LNCAP (cell line): ENCODE measurements around the gene AHCYL2.

Source experiments
- TF ChIP-seq, protein P1 (sequence below): fragments of 450-650 bp; IDR thresholded peaks from 2 replicates; pipeline ENCODE4 v1.5.1; 2017; ENCODE audit warnings: mild to moderate bottlenecking

The AHCYL2 gene

DNA sequence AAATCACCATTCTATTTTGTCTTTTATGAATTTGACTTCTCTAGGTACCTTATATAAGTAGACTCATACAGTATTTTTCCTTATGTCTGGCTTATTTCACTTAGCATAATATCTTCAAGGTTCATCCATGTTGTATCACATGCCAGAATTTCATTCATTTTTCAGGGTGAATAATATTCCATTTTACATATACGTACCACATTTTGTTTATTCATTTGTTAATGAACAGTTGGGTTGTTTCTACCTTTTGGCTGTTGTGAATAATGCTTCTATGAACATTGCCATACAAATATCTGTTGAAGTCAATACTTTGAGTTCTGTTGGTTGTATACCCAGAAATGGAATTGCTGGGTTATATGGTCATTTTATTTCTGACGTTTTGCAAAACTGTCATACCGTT lies 20.7 kb downstream of the AHCYL2 start:
- TF ChIP-seq, protein P1, sequence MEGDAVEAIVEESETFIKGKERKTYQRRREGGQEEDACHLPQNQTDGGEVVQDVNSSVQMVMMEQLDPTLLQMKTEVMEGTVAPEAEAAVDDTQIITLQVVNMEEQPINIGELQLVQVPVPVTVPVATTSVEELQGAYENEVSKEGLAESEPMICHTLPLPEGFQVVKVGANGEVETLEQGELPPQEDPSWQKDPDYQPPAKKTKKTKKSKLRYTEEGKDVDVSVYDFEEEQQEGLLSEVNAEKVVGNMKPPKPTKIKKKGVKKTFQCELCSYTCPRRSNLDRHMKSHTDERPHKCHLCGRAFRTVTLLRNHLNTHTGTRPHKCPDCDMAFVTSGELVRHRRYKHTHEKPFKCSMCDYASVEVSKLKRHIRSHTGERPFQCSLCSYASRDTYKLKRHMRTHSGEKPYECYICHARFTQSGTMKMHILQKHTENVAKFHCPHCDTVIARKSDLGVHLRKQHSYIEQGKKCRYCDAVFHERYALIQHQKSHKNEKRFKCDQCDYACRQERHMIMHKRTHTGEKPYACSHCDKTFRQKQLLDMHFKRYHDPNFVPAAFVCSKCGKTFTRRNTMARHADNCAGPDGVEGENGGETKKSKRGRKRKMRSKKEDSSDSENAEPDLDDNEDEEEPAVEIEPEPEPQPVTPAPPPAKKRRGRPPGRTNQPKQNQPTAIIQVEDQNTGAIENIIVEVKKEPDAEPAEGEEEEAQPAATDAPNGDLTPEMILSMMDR: no peak

DNA sequence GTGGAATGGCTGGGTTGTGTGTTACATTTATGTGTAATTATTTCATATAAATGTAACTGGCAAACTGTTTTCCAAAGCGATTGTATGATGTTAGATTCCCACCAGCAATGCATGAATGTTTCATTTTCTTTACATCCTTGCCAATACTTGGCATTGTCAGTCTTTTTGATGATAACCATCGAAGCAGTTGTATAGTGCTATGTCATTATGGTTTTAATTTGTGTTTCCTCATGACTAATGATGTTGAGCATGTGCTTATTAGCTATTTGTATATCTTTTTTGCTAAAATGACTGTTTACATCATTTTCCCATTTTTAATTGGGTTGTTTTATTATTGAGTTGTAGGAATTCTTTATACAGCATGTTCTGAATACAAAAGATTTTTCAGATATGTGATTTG lies 22.3 kb downstream of the AHCYL2 start:
- TF ChIP-seq, protein P1: no peak

DNA sequence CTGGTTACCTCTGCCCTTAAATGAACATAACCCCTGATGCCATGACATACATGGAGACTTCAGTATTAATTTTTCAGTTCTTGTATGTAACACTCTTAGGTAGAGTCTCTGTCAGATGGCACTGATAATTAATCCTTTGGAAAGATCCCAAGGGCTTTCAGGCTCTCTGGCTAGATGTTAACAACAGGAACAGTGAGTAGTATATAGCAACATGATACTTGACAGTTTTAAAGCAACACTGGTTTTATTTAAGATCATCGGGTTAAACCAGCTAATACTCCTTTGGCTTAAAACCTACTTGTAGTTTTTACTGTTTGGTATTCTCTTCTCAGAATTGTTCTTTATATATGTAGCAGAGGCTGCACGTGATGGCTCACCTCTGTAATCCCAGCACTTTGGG lies 27.3 kb downstream of the AHCYL2 start:
- TF ChIP-seq, protein P1: no peak

DNA sequence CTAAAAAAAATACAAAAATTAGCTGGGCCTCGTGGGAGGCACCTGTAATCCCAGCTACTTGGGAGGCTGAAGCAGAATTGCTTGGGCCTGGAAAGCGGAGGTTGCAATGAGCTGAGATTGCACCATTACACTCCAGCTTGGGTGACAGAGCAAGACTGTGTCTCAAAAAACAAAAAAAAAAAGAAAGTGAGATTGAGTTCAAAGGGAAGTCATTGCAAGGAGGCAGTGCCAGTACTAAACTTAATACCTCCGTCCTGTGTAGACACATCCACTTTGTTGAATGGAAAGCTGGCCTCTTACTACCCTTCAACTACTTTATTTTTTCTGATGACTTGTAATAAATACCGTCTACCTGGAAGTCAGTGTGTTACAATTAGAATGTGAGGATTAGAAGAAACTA lies 31.0 kb downstream of the AHCYL2 start:
- TF ChIP-seq, protein P1: no peak

DNA sequence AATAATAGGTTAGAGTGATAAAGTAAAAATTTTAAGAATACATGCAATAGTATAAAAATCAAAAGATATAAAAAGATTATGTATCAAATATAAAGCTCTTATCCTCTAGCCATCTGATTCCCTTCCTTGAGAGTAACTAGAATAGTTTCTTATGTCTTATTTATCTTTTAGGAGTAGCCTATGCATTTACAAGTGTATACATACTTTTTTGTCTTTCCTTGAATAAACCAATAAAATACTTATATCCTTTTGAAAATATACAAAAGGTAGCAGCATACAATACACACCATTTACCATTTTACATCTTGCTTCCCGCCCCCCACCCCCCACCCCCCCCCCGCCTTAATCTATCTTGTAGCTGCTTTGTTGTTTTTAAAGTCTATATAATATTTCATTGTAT lies 31.4 kb downstream of the AHCYL2 start:
- TF ChIP-seq, protein P1: no peak

DNA sequence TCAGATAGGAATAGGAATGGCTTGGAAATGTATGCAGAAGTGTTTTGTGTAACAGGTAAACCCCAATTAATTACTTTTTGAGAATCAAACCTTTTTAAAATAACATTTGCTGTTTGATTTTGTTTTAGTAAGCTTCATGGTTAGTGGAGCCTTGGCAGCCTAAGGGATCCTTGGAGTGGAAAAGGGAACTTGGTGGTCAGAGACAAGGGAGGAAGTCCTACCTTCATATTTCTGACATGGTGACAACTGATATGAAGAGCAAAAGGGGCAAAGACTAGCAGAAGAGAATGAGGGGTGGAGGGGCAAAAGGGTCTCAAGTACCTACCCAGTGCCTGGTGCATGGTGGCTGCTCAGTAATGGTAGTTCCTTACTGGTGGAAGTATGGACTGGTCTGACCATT lies 32.3 kb downstream of the AHCYL2 start:
- TF ChIP-seq, protein P1: no peak

DNA sequence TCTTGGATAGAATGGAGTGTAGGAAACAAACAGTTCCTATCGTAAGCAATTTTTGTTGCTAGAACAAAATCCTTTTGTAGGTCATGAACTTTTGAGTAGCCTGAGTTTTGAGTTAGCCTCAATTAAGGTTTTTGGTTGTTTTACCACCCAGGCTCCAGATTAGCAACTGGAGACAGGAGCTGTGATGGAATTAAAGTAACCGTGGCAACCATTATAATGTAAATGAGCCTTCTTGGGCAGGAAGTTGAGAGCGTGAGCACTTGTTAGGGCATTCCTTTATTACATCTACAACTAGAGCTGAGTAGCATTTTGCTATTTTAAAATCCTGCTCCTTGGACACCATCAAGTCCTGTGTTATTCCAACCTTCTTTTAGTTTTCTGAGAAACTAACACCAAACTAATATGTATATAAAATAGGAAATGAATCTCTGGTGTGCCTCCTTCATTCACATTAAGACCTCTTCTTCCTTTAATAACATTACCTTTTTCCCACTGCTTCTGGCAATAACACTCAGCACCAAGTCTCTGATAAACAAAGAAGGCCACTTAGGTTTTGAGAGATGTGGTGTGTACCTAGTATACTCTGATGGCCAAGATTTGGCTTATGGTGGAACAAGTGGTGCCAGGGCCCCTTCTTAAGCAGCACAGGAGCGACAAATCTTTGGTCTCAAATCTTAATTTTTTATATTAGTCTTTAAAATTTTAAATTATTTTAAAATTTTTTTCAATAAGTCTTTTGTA lies 34.0 kb downstream of the AHCYL2 start:
- TF ChIP-seq, protein P1: no peak

DNA sequence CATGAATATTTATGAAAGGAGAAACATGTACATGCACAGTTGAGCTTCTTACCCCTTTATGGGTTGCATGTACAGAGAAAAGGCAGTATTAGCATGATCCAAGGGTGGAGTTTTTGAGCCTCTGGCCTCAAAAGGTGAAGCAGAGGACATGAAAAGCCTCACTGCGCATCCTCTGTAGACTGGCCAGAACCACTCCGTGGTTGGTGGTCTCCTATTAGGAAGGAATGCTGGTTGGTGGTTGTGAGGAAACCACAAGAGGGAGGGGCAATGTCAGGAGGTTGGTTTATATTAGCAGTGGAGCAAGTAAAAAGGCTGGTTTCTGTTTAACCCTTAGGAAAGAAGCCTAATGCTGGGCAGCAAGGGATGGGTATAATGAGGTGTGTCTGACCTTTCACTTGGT lies 37.5 kb downstream of the AHCYL2 start:
- TF ChIP-seq, protein P1: no peak
